Common myeloid progenitor, CD34-positive (primary cell): ENCODE measurements around the gene AKAP6.
"Not testable (repeated sequence)": the region's sequence is repeated elsewhere in the genome, so short reads cannot be mapped to it uniquely, and the experiment has no call there.

Experiments used
- CTCF ChIA-PET: fragments of 350-600 bp; sonication (Branson Sonifier 250); formaldehyde crosslinking; loops from one replicate; lab custom pipeline; 2021; ENCODE audit warnings: antibody characterized with exemption; lab: Charles Lee
- POLR2A ChIA-PET: fragments of 350-600 bp; sonication (Branson Sonifier 250); formaldehyde crosslinking; loops from one replicate; lab custom pipeline; 2021; ENCODE audit warnings: antibody characterized with exemption; lab: Charles Lee
- DNase-seq, 3 donors: peaks; one replicate each; pipeline versions ENCODE4 v3.0.0 to v3.0.0-alpha.2; 2013
- H3K27ac ChIP-seq, 2 experiments: 1 replicate in 1 of 2; 2 replicates in 1 of 2; pipeline ENCODE4 v1.7.0; 2013; ENCODE audit warnings: inconsistent platforms in 2 of 2, low read length in 2 of 2, mild to moderate bottlenecking in 2 of 2, low read depth in 1 of 2, moderate library complexity in 1 of 2; ENCODE audit not compliant: severe bottlenecking in 2 of 2, insufficient read depth in 1 of 2, poor library complexity in 1 of 2
- H3K27me3 ChIP-seq, 5 experiments: replicated peaks in 2 of 5; 1 replicate in 3 of 5; 2 replicates in 2 of 5; pipeline versions ENCODE4 v1.6.1 to v1.7.0; 2013; ENCODE audit warnings: low read length in 4 of 5, mild to moderate bottlenecking in 2 of 5, moderate library complexity in 2 of 5, inconsistent platforms in 1 of 5; ENCODE audit not compliant: insufficient read depth in 5 of 5, control insufficient read depth in 4 of 5
- H3K36me3 ChIP-seq, 4 experiments: 1 replicate in 2 of 4; 2 replicates in 2 of 4; pipeline versions ENCODE4 v1.6.1 to v1.7.0; 2013; ENCODE audit warnings: low read length in 3 of 4, control low read depth in 1 of 4, mild to moderate bottlenecking in 1 of 4; ENCODE audit not compliant: control insufficient read depth in 4 of 4, insufficient read depth in 4 of 4
- H3K4me1 ChIP-seq, 4 experiments: 1 replicate in 3 of 4; 2 replicates in 1 of 4; pipeline versions ENCODE4 v1.6.1 to v1.7.1; 2013; ENCODE audit warnings: low read length in 3 of 4, mild to moderate bottlenecking in 3 of 4, control low read depth in 1 of 4, inconsistent platforms in 1 of 4, moderate library complexity in 1 of 4; ENCODE audit not compliant: control insufficient read depth in 4 of 4, insufficient read depth in 4 of 4; ENCODE audit errors: control extremely low read depth in 1 of 4
- H3K4me3 ChIP-seq, 7 experiments: 1 replicate in 4 of 7; 2 replicates in 3 of 7; pipeline versions ENCODE4 v1.5.1 to v1.7.0; 2013; ENCODE audit warnings: mild to moderate bottlenecking in 7 of 7, low read length in 6 of 7, moderate library complexity in 6 of 7, inconsistent platforms in 2 of 7, low read depth in 2 of 7, control low read depth in 1 of 7; ENCODE audit not compliant: insufficient read depth in 4 of 7, control insufficient read depth in 1 of 7; ENCODE audit errors: extremely low read depth in 1 of 7
- H3K9me3 ChIP-seq, 5 experiments: 1 replicate in 4 of 5; 2 replicates in 1 of 5; pipeline versions ENCODE4 v1.6.1 to v1.7.1; 2013; ENCODE audit warnings: low read length in 4 of 5, mild to moderate bottlenecking in 2 of 5, inconsistent platforms in 1 of 5, low read depth in 1 of 5, moderate library complexity in 1 of 5; ENCODE audit not compliant: control insufficient read depth in 4 of 5, insufficient read depth in 2 of 5; ENCODE audit errors: control extremely low read depth in 1 of 5
- WGBS: methylation state at CpG from one replicate; pipeline ENCODE4 v1.1.5; 2013; ENCODE audit not compliant: insufficient coverage; 5-methylcytosine and 5-hydroxymethylcytosine counted together

AKAP6 gene

GRCh38 chr14:32574269-32574668, 245.2 kb downstream of the AKAP6 start:
- Histone ChIP-seq H3K27me3 (peaks cover 0 to 2% (median 0%) of the 10 kb centered on the region in 5 experiments), H3K9me3 (no peaks in the 10 kb centered on the region), H3K27ac (no peak overlapping the region), H3K4me3 (no peak overlapping the region), H3K36me3 (no peaks in the 10 kb centered on the region), H3K4me1 (peaks cover 0 to 2% (median 0%) of the 10 kb centered on the region in 4 experiments)
- 100% methylated on average over 1 of the region's 2 CpGs for WGBS
- ChIA-PET POLR2A (no interaction called here), CTCF (no interaction called here)
- DNase-seq = no peak

- Histone ChIP-seq H3K36me3 (no peaks in the 10 kb centered on the region), H3K4me1 (peaks cover 0 to 2% (median 0%) of the 10 kb centered on the region in 4 experiments), H3K27me3 (peaks cover 0 to 2% (median 0%) of the 10 kb centered on the region in 5 experiments), H3K4me3 (peak overlapping the region in 1 of 7 experiments; percentile 0), H3K9me3 (no peaks in the 10 kb centered on the region), H3K27ac (no peak overlapping the region)
- 0% methylated on average over 1 of the region's 6 CpGs for WGBS
- peak; percentile 53 to 78 (median 75) for DNase-seq
- POLR2A ChIA-PET = no interaction called here
- CTCF ChIA-PET = interaction anchor here (1.0 to 1.8 kb wide), 6 partner anchors 10 to 1748 kb away, joined by 3 to 5 read pairs (median 4); no protein-coding TSS in a partner anchor
Observed at GRCh38 chr14:32576088-32576795, 247.1 kb downstream of the AKAP6 start.

GRCh38 chr14:32576977-32577376, 247.9 kb downstream of the AKAP6 start:
- no peaks in the 10 kb centered on the region for H3K9me3 ChIP-seq
- POLR2A ChIA-PET = no interaction called here

GRCh38 chr14:32578181-32578580, 249.1 kb downstream of the AKAP6 start:
- no peak overlapping the region for H3K4me3 ChIP-seq
- peaks cover 0 to 2% (median 0%) of the 10 kb centered on the region in 5 experiments for H3K27me3 ChIP-seq
- ChIA-PET CTCF (interaction anchor here (1.4 to 3.0 kb wide), 3 partner anchors 854 to 1215 kb away, joined by 5 to 9 read pairs (median 5); no protein-coding TSS in a partner anchor), POLR2A (no interaction called here)
- peaks cover 0 to 2% (median 0%) of the 10 kb centered on the region in 4 experiments for H3K4me1 ChIP-seq
- no peak overlapping the region for H3K27ac ChIP-seq
- no peaks in the 10 kb centered on the region for H3K9me3 ChIP-seq
- H3K36me3 ChIP-seq = no peaks in the 10 kb centered on the region
- no CpG with 5 or more reads among the region's 1 CpG for WGBS
- DNase-seq = no peak

More at GRCh38 chr14:32576977-32577376, 247.9 kb downstream of the AKAP6 start:
- no peak for DNase-seq
- Histone ChIP-seq H3K27me3 (peaks cover 0 to 2% (median 0%) of the 10 kb centered on the region in 5 experiments), H3K27ac (no peak overlapping the region), H3K4me3 (no peak overlapping the region), H3K4me1 (peaks cover 0 to 2% (median 0%) of the 10 kb centered on the region in 4 experiments), H3K36me3 (no peaks in the 10 kb centered on the region)
- CTCF ChIA-PET = interaction anchor here (0.7 to 1.8 kb wide), 3 partner anchors 11 to 1212 kb away, joined by 3 to 5 read pairs (median 4); no protein-coding TSS in a partner anchor
- no CpG with 5 or more reads among the region's 2 CpGs for WGBS

GRCh38 chr14:32583427-32583826, 254.3 kb downstream of the AKAP6 start:
- CTCF ChIA-PET, H3K4me3 ChIP-seq, H3K36me3 ChIP-seq, DNase-seq, H3K9me3 ChIP-seq, H3K27ac ChIP-seq, H3K4me1 ChIP-seq, POLR2A ChIA-PET, H3K27me3 ChIP-seq: not testable (repeated sequence)
- WGBS = 98% methylated on average over 8 of the region's 13 CpGs

- Histone ChIP-seq H3K27ac (no peak overlapping the region), H3K36me3 (no peaks in the 10 kb centered on the region), H3K9me3 (peaks cover 0 to 3% (median 0%) of the 10 kb centered on the region in 5 experiments), H3K4me3 (no peak overlapping the region), H3K4me1 (no peaks in the 10 kb centered on the region), H3K27me3 (no peaks in the 10 kb centered on the region)
- 82% methylated on average over 4 of the region's 5 CpGs for WGBS
- no peak for DNase-seq
- ChIA-PET CTCF (no interaction called here), POLR2A (no interaction called here)
Observed at GRCh38 chr14:32584079-32584478, 255.0 kb downstream of the AKAP6 start.

GRCh38 chr14:32587461-32587860, 258.4 kb downstream of the AKAP6 start:
- ChIA-PET POLR2A (no interaction called here), CTCF (interaction anchor here (1.8 to 2.1 kb wide), 2 partner anchors 10 to 1205 kb away, joined by 3 to 4 read pairs; no protein-coding TSS in a partner anchor)
- no CpG with 5 or more reads among the region's 1 CpG for WGBS

More at GRCh38 chr14:32587461-32587860, 258.4 kb downstream of the AKAP6 start:
- no peak for DNase-seq
- Histone ChIP-seq H3K27ac (no peak overlapping the region), H3K4me3 (no peak overlapping the region), H3K9me3 (peaks cover 0 to 3% (median 0%) of the 10 kb centered on the region in 5 experiments), H3K36me3 (no peaks in the 10 kb centered on the region), H3K4me1 (no peaks in the 10 kb centered on the region), H3K27me3 (peaks cover 0 to 2% (median 0%) of the 10 kb centered on the region in 5 experiments)
